ENCODE measurements around the gene UGT2A3. TPM values are rescaled to one million over a fixed set of nuclear protein-coding genes. Genes with fewer than 3 reads are reported as not detected.

UGT2A3 gene
- total RNA-seq, 1 experiment from 2014 or later, result not detected

- intact Hi-C loops (cut with micrococcal nuclease), result no loop called here
- no peaks in the 10 kb centered on the region for H3K27me3 Mint-ChIP-seq (ENCODE audit: insufficient read depth, unreplicated experiment)
- no peak overlapping the region for H3K27ac Mint-ChIP-seq (ENCODE audit: low read depth, unreplicated experiment)
- H3K9me3 Mint-ChIP-seq (ENCODE audit: unreplicated experiment), result no peaks in the 10 kb centered on the region
- no peak for TF ChIP-seq CTCF (IDR thresholded peaks at IDR 0.05; ENCODE audit: unreplicated experiment)
- H3K4me1 Mint-ChIP-seq (ENCODE audit: insufficient read depth, unreplicated experiment), result no peaks in the 10 kb centered on the region
- no peak overlapping the region for H3K4me3 Mint-ChIP-seq (ENCODE audit: unreplicated experiment)
- ChIA-PET POLR2A (no interaction called here), CTCF (no interaction called here)
- no peak for DNase-seq (ENCODE audit: unreplicated experiment)
- peaks cover 7% of the 10 kb centered on the region for H3K36me3 Mint-ChIP-seq (ENCODE audit: insufficient read depth, unreplicated experiment)
- BruUV-seq (replicated peaks), result no TSS peak
These were observed 59.9 kb downstream of the UGT2A3 start for GRCh38 chr4:68891678-68892077.

- Mint-ChIP-seq H3K36me3 (ENCODE audit: insufficient read depth, unreplicated experiment) (no peaks in the 10 kb centered on the region), H3K27ac (ENCODE audit: low read depth, unreplicated experiment) (no peak overlapping the region), H3K4me3 (ENCODE audit: unreplicated experiment) (no peak overlapping the region), H3K9me3 (ENCODE audit: unreplicated experiment) (no peaks in the 10 kb centered on the region), H3K27me3 (ENCODE audit: insufficient read depth, unreplicated experiment) (no peaks in the 10 kb centered on the region), H3K4me1 (ENCODE audit: insufficient read depth, unreplicated experiment) (peaks cover 10% of the 10 kb centered on the region)
- CTCF ChIA-PET, result interaction anchor here (0.6 kb wide), 1 partner anchor 18 kb away, joined by 3 read pairs; no protein-coding TSS in a partner anchor
- TF ChIP-seq CTCF (IDR thresholded peaks at IDR 0.05; ENCODE audit: unreplicated experiment), result no peak
- intact Hi-C loops (cut with micrococcal nuclease), result no loop called here
- BruUV-seq (replicated peaks), result no TSS peak
- POLR2A ChIA-PET, result no interaction called here
- no peak for DNase-seq (ENCODE audit: unreplicated experiment)
These were observed 66.1 kb downstream of the UGT2A3 start for GRCh38 chr4:68885545-68885944.

- no peaks in the 10 kb centered on the region for H3K36me3 Mint-ChIP-seq (ENCODE audit: insufficient read depth, unreplicated experiment)
- DNase-seq (ENCODE audit: unreplicated experiment), result no peak
- H3K9me3 Mint-ChIP-seq (ENCODE audit: unreplicated experiment), result no peaks in the 10 kb centered on the region
- intact Hi-C loops (cut with micrococcal nuclease), result no loop called here
- BruUV-seq (replicated peaks), result no TSS peak
- ChIA-PET POLR2A (no interaction called here), CTCF (no interaction called here)
- peaks cover 10% of the 10 kb centered on the region for H3K4me1 Mint-ChIP-seq (ENCODE audit: insufficient read depth, unreplicated experiment)
- TF ChIP-seq CTCF (IDR thresholded peaks at IDR 0.05; ENCODE audit: unreplicated experiment), result no peak
- no peak overlapping the region for H3K4me3 Mint-ChIP-seq (ENCODE audit: unreplicated experiment)
- H3K27me3 Mint-ChIP-seq (ENCODE audit: insufficient read depth, unreplicated experiment), result no peaks in the 10 kb centered on the region
- H3K27ac Mint-ChIP-seq (ENCODE audit: low read depth, unreplicated experiment), result no peak overlapping the region
These were observed 67.7 kb downstream of the UGT2A3 start for GRCh38 chr4:68883870-68884269.

Other genes with a start within 250 kb of the UGT2A3 start
- gene UGT2B10, start 135.8 kb downstream of the UGT2A3 start, total RNA-seq (2022), result not detected in 2 replicates
- gene UGT2B7, start 144.7 kb upstream of the UGT2A3 start, total RNA-seq (2022), result not detected in 2 replicates